NCI-H526 (cell line): ENCODE results near the gene OLFML1.

ENCODE experiments used
- DNase-seq, 2 experiments: peaks; one replicate each; lab custom pipeline; 2025; lab: John Stamatoyannopoulos, UW

Gene OLFML1

DNA sequence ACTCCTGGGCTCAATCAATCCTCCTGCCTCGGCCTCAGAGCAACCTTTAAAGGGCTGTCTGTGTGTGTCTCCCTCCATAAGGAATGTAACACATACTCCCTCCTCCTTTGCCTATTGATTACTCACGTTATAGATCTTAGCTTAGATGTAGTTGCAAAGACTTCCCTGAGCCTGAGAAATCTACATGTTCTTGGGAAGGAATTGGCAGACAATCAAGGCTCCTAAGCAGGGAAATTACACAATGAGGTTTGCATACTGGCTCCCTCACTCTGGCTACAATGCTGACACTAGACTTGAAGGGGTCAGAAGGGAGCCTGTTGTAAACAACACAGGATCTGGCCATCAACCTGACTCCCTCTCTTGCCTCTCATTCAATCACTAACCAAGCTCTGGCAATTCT lies 5.2 kb upstream of the OLFML1 start:
- DNase-seq: no peak

DNA sequence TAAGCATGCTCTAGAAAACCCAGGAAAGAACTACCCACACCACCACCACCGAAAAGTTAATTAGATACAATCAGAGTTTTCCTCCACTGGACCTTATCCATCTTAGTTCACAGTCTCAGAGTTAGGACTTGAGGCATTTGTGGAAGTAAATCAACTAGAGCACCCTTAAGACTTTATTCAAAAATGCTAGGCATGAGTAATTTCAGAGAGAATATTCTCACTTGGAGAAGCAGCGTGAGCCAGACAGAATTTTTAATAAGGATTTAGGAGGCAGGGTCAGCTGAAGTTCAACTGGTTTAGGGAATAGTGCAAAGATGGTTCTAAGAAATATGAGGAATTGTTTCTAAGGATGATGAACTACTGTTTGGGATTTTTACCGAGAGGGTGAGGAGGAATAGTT lies 1.2 kb upstream of the OLFML1 start:
- no peak for DNase-seq

DNA sequence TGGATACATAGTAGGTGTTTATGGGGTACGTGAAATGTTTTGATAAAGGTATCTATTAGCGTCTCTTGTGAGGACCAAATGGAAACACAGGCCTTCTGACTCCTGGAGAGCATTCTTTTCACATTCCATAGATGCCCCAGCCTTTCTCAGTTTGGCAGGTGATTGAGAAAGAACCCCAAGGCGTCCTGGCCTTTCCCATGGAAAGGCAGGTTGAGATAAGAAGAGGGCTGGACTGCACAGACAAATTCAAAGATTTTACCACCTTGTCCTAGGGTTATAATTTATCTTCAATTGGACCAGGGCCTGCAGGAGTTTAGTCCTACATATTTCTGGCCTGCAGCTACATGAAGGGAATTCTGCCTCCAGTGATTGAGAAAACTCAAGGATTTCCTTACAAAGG lies 661 bp upstream of the OLFML1 start:
- DNase-seq: no peak

DNA sequence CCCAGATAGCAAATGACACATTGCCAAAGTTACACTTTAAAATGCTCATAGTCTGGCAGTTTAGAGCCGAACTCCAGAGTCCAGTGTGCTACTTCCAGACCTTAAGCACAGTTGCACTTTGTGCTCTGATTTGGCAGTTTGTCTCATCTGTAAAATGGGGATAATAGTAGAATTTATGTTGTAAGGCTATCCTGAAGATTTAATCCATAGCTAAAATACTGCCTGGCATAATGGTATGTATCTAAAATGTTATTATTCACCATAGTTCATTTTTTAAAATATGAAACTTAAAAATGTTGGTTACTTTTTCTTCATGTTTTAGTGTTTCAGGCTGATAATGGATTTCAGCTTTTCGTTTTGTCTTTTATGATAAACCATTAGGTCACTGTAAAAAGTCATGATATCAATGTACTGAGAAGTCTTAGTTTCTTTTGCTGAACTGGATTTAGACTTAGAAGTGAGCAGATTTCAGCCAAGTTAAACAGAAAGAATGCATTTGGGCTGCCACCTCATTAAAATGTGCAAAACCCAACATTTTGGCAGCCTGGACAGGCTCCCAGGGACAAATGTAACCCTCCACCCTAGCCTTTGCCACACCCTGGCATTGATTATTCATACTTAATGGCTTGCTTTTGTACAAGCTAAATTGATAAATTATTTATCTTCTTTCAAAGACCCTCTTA lies 933 bp downstream of the OLFML1 start:
- no peak for DNase-seq

DNA sequence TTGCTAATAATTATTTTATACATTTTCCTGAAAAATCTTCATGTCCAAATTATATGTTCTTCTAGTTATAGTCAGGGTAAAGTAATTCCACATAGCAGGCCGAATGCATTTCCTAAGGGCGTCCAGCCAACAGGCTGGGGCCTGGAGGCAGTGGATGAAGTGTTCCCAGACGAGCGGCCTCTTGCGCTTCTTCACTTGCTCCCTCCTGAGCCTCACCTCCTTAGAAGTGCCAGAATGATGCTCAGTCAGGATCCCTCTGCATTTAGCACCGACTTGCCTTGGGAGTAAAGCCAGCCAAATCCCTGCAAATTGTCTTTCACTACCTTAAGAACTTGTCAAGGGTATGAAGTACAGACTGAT lies 1.5 kb downstream of the OLFML1 start:
- DNase-seq: no peak

DNA sequence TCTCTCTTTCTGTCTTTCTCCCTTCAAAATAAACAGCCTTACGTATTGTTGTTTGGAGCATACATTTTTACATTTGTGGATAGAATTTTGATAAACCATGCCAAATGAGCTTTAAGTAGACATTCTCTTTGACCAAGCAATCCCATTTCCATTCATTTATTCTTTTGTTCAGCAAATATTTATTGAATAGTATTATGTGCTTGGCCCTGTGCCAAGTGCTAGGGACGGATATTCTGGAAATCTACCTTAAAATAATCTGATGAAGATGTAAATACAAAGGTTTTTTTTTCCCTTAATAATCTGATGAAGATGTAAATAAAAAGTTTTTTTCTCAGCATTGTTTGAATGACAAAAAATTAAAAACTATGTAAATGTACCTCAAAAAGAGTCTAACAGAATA lies 2.1 kb downstream of the OLFML1 start:
- DNase-seq: no peak

DNA sequence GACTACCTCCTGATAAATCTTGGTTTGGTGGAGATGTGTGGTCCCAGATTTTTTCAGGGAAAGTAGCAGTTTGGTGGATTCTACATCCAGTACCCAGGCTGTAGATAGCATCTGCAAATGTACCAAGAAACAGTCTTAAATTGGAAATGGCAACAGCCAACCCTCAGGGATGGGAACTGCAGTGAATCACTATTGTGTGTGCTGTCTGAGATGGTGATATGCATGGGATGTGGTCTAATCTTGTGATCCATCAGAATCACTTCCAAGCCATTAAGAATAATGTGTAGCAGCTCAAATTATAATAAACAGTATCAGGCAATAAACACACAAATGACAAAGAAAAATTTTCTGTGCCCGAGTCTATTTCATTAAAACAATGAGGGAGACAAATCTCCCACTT lies 3.4 kb downstream of the OLFML1 start:
- DNase-seq: no peak

DNA sequence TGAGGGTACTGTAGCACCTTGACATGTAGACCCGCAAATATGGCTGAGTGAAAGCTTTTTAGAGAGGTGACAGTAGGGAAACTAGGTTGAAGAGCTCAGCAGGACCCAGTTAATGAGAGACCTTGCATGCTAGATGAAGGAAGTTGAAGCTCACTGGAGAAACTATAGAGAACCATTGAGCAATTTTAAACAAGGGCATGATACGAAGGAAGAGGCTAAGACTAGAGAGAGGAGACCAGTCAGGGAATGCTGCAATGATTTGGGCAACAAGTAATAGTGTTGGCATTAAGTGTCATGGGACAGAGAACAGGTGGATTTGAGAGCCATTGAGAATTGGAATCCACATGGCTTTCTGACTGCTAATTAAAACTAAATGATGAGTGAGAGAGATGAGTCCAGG lies 4.1 kb downstream of the OLFML1 start:
- no peak for DNase-seq

DNA sequence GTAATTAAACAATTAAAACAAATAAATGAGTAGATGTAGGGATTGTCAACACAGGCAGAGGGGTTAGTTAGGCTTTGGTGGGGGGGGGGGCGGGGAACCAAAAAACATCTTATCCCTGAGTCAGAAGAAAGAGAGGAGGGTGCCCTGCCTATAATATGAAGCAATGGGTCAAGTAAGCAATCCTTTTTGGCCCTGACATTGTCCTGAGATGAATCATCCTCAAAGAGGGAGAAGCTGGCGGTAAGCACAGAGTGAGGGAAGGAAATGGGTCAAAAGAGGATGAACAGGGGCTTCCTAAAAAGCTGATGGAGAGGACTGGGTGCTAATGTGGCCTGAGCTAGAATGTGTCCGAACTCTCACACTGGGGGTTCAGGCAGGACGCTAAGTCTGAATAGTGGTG lies 4.7 kb downstream of the OLFML1 start:
- DNase-seq: no peak

DNA sequence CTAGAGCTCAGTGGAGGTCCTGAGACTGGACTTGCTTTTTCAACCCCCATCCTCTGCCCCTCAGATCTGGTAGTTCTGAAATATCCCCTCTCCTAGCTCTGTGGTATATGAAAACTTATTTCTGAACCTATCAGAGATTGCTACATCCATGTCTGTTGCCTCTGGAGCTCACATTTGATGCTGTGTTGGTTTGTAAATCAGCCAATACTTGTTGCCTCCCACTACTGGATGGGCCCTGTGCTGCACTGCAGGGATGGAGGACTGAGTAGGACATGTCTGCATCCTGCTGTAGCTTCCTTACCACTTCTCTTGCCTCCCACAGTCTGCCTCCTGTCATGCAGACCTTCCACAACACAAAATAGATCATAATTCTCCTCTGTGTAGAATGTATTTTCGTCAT lies 5.2 kb downstream of the OLFML1 start:
- no peak for DNase-seq

DNA sequence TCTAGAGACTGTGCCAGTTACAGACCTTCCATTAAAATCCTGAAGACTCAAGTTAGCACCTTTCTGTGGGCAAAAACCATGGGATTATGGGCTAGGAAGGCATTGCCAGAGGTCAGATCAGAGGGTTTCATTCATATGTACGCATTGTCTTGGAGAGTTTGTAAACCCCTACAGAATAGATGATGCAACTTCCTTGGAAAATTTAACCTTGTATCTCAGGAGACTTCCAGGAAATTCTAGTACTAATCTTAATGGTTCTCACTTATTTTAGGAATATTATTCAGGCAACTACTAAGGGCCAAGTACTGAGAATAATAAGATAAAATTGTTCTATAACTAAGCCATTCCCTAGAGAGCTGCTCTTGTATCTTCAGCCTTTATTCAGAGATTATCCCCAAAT lies 6.9 kb downstream of the OLFML1 start:
- no peak for DNase-seq

DNA sequence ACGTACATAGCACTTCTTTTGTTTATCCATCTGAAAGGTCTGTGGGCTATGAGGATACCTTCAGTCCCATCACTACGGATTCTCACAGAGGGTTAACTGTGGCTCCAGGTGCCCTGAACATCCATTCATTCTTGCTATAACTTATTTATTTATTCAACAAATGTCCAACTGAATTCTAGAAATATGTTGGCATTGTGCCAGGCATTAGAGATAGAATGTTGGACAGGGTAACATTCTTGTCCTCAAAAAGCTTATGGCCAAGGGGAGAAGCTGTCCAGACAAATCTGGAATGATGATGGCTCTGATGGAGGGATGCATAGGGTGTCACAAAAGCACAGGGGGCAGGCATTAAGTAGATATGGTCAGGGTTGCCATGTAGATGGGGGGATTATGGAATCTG lies 8.4 kb downstream of the OLFML1 start:
- DNase-seq: no peak

DNA sequence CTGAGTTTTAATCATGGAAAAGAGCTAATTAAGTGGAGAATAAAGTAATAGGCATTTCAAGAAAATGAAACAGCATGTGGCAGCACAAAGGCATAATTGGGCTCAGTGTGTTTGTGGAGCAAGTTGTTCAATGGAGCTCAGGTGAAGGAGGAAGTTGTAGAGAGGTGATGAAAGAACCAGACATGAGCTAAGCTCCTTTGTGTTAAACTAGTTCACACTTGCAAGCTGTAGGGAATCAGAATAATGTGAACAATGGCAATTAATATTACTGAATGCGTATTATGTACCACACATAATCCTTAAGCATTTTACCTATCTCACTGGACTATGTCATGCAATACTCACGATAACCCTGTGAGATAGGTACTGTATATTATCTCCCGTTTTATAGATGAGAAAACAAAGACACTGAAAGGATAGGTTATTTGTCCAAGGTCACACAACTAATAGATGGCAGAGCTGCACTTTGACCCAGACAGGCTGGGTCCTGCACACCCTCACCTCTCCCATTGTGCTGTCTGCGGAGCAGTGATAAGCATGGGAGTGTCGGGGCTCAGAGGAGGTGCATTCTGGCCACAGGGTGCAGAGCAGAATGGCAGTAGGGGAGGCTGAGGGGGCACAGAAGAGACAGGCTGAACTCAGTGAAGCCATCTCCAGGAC lies 8.9 kb downstream of the OLFML1 start:
- DNase-seq: no peak

DNA sequence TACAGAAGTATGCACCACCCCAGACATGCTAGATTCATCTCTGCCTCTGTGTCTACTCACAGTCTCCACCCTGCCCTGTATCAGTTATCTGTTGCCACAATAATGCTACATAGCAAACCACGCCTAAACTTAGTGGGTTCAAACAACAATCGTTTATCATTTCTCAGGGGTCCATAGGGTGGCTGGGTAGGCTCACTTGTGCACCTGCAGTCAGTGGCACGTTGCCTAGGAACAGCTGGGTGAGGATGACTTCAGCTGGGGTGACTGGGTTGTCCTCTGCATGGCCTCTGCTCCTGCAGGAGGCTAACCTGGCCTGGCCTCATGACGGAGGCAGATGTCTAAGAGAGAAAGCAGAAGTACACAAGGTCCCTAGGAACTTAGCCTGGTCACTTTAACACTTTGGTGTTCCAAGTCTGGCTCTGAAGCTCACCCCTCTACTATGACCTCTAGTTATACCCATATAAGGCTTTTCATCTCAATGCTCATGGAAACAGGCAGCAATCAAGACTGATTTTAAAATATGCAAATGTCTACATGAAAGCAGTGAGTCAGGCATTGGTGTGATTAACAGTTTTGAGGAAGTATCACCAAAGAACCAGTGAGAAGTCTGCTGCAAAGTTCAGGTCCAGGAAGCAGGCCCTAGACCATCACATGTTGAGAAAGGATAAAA lies 10.7 kb downstream of the OLFML1 start:
- no peak for DNase-seq

DNA sequence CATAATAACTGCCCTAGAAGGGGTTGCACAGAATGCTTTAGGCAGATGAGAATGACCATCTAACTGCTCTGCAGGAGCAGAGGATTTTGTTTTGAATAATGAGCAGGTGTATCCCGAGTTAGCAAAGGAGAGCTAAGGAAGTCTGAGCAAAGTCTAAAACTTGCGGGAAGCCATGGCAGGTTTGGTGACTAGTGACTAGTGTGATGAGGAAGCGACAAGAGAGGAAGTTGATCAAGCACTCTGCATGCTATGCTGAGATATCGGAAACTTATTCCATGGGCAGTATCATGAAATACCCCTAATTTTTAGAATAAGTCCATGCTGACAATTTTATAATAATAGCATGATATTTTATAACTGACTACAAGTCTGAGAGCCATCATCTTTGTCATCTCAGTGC lies 12.9 kb downstream of the OLFML1 start:
- DNase-seq: no peak

DNA sequence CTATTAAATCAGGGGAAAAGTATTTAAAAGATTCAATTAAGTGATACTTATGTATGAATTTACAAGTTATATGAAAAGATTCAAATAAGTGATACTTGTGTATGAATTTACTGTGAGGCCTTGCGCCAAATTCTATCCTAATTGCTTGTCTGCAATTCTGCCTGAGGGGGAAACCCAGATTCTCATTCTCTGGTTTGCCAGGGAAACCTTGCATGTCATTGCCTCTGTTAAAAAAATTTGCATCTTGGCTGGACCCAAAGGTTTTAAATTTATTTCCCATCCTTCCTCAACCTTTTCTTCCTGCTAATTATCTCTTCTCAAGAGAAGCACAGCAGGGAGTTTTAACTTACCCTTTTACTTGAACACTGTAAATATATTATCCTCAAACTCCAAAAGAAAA lies 13.8 kb downstream of the OLFML1 start:
- DNase-seq: peak in 1 of 2 experiments; percentile 28

DNA sequence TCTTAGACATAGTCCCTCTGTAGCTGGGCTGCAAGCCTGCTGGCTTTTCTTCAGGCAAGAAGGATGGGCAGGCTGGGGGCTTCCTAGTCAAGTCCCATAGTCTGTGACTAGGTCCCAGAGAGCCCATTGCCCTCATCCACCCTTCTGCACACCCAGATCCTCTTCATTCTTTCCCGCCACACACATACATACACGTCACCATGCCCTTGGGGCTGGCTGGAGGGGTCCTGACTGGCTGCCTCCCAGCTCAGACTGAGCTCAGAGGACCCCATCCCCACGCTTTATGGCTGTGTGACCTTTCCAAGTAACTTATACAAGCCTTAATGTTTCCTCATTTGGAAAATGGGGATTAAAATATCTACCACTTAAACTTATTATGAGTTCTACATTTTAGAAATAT lies 14.9 kb downstream of the OLFML1 start:
- no peak for DNase-seq

DNA sequence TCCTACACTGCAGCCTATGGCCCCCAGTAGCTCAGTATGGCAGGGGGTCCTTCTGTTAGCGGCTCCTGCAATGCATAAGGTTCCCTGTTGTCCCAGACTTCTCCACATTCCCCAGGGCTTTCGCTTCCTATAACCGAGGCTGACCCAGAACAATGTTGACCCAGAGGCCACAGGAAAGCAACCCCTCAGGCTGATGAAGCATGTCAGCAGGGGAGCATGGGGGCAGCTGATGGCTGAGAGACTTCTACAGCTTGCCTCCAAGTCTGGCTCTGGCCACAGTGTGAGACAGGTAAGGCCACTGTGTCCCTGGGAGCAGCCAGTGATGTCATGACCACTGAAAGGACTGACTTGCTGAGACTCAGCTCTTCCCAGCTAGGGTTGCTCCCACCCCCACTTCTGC lies 15.9 kb downstream of the OLFML1 start:
- DNase-seq: no peak

DNA sequence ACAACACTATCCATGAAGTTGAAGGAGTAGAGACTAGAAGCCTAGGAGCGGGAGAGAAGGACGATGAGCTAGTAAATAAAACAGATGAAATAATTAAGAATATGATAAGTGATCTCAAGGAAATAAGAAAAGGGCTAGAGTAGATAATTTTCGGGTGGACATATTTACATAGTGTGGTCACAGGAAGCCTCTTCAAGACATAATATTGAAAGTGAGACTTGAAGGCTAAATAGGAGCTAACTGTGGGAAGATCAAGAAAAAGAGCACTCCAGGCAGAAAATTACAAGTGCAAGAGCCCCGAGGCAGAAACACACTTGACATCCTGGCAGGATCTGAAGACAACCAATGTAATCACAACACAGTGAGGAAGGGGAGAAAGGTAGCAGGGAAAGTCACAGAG lies 16.6 kb downstream of the OLFML1 start:
- no peak for DNase-seq

DNA sequence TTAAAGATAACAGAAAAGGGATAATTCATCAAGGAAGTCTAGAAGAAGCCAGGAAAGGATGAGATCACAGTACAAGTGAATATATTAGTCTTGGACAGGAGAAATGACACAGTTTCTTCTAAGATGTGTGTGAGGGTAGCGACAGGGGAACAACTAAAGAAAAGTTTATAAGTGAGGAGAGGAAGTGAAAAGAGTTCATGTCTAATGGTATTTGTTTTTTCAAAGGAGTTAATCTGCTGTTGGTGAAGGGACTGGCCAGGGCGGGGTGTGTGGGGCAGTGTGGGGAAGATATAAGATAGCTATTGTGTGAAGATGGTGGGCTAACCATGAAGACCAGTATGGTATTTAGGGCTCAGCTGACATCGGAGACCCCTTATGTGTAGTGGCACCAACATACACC lies 20.9 kb downstream of the OLFML1 start:
- DNase-seq: no peak

DNA sequence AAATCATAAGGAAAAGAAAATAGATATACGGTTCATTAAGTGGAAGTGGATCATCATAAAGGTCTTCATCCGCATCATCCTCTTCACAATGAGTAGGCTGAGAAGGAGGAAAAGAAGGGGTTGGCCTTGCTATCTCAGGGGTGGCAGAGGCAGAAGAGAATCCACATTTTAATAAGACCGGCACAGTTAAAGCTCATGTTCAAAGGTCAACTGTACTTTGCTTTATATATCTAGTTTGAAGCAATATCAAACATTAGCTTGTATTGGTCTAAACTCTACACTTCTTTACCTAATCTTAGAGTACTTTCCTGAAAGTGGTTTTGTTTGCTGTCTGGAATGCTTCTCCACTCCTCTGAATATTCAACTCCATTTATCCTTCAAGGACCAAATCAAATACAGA lies 22.8 kb downstream of the OLFML1 start:
- no peak for DNase-seq

DNA sequence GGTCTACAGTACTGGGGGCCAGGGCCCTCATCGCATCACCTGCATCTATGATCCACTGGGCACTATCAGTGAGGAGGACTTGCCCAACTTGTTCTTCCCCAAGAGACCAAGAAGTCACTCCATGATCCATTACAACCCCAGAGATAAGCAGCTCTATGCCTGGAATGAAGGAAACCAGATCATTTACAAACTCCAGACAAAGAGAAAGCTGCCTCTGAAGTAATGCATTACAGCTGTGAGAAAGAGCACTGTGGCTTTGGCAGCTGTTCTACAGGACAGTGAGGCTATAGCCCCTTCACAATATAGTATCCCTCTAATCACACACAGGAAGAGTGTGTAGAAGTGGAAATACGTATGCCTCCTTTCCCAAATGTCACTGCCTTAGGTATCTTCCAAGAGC lies 24.7 kb downstream of the OLFML1 start:
- DNase-seq: no peak

DNA sequence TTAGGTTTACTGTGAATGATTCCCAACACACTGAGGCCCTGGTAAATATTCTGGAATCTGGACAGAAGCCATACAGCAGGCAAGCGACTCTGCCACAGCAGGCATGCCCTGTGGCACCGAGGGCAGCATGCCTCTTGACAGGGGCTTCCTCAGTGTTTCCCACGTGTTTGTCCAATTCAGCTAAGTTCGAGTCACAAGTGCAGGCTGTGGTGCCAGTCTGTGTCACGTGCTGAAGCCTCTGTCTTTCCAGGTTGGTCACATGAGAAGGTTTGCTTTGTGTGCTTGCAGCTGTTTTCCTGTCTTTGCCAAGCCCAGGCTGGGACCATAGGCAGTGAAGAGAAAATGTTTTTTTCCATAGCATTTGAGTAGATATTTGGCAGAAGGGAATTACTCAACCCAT lies 26.1 kb downstream of the OLFML1 start:
- DNase-seq: no peak
